GM19025 (cell line): Measurements from ENCODE around the gene ARHGEF9.
"Not testable (repeated sequence)": the region's sequence is repeated elsewhere in the genome, so short reads cannot be mapped to it uniquely, and the experiment has no call there.

Source experiments
- ATAC-seq: cut with Tn5 transposase; IDR thresholded peaks from one replicate; pipeline ENCODE4 v1.9.1; 2021; ENCODE audit warnings: mild to moderate bottlenecking, low read depth, moderate library complexity; ENCODE audit not compliant: unreplicated experiment

ARHGEF9 gene

DNA sequence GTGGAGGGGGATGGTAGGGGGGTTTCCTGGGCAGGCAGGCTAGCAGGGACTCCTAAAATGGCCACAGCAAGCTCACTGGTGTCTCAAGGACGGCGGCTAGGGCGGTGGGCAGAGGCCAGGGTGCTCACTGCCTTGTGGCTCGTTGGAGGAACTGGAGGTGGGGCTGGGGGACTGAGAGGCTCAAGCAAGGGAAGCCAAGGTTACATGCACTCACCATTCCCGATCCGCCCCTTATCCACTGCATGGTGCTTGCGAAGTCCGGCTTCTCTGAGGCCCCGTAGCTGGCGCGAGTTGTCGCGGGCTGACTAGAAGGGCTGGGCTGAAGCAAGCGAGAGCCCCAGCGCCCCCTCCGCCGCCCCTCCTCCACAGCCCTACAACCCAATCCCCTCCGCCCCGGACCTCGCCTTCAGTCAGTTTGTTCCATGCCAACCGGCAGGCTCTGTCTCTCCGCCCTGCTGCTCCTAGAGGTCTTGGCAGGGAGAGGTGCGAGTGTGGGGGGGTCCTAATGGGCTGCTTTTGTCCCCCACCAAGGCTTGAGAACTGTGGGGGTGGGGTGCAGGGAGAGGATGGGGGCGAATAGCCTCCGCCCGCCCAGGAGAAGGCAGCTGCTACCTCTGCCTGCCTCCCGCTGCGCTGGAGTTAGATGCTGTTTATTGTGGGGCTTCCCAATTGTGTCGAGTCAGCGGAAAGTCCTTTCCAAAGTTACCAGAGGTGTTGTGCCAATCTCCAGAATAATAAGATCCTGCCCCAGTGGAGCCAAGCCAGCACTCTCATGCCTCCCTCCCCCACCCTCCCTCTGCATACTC, at the start of gene ARHGEF9:
TSS of gene ARHGEF9 (minus strand) at position 313 of the 806 bp plus-strand sequence. CDS start at position 244, 69 bp downstream.
- no peak for ATAC-seq

DNA sequence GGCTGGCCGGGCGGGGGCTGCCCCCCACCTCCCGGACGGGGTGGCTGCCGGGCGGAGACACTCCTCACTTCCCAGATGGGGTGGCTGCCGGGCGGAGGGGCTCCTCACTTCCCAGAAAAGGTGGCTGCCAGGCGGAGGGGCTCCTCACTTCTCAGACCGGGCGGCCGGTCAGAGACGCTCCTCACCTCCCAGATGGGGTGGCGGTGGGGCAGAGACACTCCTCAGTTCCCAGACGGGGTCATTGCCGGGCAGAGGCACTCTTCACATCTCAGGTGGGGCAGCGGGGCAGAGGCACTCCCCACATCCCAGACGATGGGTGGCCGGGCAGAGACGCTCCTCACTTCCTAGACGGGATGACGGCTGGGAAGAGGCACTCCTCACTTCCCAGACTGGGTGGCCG, 40.4 kb upstream of the ARHGEF9 start:
- ATAC-seq: not testable (repeated sequence)

DNA sequence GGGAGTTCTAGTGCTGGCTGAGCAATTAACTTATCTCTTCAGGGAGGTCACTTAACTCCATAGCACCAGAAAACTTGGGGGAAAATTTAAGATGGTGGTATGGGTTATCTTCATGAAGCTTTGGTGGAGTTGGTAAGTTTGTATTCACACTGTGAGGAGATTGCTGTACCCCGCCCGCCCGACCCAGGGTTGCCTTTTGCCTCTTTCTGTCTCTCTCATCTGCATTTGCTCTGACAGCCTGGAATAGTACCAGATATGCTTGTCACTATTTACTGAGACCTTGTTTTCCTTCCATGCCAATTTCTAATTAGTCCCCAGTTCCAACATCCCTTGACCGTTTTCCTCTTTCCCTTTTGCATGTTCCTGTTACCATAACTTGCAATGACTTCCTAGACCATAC, 33.1 kb upstream of the ARHGEF9 start:
- ATAC-seq: no peak

DNA sequence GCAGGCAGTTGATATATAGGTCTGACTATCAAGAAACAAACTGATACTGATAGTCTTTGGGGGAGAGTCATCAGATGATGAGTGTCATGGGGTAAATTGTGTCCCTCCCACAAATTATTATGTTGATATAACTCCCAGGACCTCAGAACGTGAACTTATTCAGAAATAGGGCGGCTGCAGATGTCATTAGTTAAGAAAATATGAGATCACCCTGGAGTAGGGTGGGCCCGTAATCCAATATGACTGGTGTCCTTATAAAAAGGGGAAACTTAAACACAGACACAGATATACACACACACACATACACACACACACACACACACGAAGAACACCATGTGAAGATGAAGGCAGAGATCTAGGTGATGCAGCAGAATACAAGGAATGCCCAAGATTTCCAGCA, 32.7 kb upstream of the ARHGEF9 start:
- no peak for ATAC-seq

DNA sequence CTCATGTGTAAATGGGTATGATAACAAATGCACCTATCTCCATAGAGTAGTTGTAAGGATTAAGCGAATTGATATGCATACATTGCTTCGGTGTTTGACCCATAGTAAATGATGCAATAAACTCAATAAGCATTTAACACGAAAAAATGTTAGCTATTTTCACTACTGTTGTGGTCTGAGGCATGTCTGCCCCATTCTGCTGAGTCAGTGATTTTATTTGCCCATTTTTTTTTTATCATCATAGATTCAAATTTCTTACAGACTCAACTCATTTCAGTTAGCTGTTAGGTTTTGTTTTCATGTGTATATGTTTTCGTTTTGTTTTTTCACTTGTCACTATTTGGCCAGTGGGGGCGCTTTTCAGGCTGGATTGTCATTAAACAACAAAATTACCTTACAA, 27.8 kb upstream of the ARHGEF9 start:
- no peak for ATAC-seq

DNA sequence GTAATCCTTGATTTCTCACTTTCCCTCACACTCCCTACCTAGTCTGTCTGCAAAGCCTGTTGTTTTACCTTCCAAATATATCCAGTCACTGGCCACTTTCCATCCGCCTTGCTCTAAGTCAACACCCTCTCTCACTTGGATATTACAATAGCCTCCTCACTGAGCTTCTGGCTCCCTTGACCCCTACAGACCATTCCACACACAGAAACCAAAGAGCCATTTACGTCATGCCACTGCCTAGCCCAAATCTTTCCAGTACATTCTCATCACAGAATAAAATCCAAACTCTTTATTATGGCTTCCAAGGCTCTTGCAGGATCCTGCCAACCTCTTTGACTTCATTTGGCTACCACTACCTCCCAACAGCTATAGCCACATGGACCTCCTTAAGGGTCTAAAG, 25.7 kb upstream of the ARHGEF9 start:
- ATAC-seq: no peak

DNA sequence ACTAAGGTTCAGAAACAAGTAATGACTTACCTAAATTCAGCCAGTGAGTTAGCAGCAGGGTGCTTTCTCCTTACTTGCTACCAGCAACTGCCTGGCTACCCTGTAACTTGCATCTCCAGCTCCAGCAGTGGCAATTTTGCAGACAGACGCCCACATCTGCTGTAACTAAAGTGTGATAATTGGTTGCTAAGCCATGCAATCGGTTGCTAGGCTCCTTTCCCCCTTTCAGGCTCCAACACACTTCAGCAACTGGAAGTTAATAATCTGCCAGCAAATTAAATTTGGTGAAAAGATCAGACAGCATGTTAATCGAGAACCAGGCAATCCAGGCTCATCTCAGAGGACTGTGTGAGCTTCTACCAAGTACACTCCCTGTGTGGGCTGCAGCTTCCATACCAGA, 24.2 kb upstream of the ARHGEF9 start:
- ATAC-seq: no peak

DNA sequence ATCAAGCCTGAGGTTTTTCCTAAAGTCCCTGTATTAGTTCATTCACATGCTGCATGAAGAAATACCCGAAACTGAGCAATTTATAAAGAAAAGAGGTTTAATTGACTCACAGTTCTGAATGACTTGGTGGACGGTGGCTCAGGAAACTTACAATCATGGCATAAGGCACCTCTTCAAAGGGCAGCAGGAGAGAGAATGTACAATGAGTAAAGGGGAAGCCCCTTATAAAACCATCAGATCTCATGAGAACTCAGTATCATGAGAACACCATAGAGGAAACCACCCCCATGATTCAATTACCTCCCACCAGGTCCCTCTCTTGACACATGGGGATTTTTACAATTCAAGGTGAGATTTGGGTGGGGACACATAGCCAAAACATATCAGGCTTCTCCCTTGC, 10.4 kb upstream of the ARHGEF9 start:
- not testable (repeated sequence) for ATAC-seq

DNA sequence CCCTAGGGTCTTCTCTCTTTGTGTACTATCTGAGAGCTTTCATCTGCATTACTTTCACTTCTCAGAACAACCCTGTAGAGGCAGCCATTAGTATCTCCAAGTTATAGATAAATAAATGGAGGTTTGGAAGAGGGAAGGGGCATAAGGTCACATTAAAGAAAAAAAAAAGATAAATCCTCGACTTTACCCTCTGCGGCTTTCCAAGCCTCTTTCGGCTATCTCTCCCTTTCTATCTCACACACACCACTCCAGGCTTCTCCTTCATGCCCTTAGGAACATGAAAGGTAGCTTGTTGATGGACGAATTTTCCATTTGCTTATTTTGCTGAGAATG, 660 bp upstream of the ARHGEF9 start:
- ATAC-seq: no peak

DNA sequence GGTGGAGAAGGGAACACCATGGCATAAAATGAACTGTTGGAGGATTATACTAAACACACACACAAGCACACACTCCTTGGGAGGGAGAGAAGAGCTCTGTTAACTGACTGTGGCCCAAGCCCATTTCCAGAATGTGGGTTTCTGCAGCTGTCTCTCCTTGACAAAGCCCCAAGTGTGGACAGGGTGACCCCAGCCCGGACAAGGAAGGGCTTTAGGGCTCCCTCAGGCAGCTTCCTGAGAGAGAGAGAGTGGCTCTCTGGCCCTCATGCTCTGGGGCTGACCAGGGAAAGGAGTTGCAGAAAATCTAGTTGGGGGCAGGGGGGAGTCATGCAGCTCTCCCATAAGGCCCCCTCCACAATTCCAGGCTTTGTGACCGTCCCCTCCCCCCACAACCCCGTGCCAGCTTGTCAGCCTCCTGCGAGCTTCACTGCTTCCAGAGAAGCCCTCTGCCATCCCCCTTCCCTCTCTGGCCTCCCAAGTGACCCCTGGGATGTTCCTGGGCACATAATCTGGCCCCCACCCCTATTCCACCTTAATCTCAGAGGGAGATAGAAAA, 590 bp downstream of the ARHGEF9 start:
- ATAC-seq: no peak

DNA sequence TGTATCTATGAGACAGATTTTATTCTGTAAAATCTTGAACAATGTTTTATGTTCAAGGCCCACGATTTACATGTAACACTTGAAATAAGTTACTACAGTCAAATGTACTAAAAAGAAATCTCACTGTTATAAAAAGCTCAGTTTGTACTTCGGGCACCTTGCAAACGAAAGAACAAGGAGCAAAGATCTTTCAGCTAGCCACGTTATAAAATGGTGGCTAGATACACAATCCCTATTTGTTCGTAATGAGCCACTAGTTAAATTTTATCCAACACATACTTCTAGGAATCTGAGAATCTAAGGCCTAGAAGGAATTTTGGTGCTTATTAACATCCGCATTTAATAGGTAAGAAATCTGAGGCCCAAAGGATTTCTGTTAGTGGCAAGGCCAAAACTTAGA, 2.5 kb downstream of the ARHGEF9 start:
- ATAC-seq: no peak

DNA sequence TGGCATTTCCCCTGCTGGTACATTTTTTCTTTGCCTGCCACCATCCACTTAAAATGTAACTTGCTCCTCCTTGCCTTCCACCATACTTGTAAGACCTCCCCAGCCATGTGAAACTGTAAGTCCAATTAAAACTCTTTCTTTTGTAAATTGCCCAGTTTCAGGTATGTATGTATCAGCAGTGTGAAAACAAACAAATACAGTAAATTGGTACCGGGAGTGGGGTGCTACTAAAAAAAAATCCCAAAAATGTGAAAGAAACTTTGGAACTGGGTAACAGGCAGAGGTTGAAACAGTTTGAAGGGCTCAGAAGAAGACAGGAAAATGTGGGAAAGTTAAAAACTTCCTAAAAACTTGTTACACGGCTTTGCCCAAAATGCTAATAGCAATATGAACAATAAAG, 16.3 kb downstream of the ARHGEF9 start:
- ATAC-seq: no peak

DNA sequence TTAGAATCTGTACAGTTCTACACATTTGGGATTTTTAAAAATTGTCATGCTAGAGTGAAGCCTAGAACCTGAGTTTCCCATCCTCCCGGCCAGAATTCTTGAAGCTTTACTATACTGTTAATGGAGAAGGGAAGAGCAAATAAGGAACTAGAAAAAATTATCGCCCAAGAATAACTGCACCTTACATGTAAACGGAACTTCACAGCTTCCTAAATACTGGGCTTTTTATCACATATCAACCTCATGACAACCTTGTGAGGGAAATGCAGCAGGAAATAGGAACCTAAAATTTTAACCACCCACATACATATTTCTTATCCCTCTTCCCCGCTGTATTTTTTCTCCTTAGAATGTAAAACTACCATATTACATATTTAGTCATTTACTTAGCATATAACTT, 19.3 kb downstream of the ARHGEF9 start:
- no peak for ATAC-seq

DNA sequence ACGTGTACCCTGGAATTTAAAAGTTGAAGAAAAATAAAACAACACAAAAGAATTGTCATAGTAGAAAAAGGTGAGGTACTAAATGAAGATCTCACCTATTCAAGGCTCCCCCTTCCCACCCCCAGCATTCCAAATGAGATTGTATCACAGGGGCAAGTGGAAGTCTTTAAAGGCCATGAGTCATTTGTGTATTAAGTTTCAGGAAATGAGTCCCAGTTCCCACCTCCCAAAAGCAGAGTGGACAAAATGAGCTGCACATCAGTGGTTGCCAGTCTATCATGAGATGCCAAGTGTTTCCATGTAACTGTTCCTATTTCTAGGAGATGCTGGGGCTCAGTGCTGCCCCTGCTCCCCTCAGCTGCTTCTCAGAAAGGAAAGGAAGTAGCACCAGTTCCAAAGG, 20.1 kb downstream of the ARHGEF9 start:
- ATAC-seq: no peak

DNA sequence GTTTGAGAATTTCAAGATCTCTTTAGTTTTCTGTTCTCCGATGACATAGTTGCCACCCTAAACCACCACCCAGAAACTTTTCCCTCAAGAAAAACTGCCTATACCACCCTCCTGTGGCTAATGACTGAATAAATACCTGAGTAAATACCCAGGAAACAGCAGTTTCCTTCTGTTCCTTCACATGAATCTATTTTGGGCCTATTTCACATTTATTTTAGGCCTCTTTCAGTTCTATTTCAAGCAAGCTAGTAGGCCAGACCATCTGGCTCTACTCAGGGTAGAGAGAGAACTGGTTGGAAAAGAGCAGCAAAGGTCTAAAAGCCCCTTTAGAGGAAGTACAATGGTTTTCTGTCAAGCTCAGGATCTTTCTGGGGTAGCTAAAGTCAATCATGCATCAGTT, 23.4 kb downstream of the ARHGEF9 start:
- peak; percentile 74 for ATAC-seq

DNA sequence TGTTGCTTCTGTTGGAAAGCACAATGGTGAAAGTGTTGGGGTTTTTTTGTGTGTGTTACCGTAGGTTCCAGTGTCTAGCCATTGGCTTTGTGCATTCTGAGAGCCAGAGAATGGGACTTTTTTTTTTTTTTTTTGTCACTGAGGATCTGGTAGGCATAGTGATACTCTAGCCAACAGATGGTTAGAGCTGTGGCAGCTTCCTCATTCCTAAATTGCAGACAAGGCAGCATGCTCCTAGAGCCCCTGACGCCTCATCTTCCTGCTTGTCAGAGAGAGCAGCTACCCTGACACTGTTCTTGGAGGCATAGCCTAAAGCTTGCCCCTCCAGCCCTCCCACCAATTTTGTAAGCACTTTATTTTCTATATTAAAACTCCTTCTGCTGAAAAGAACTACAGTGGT, 27.0 kb downstream of the ARHGEF9 start:
- ATAC-seq: no peak

DNA sequence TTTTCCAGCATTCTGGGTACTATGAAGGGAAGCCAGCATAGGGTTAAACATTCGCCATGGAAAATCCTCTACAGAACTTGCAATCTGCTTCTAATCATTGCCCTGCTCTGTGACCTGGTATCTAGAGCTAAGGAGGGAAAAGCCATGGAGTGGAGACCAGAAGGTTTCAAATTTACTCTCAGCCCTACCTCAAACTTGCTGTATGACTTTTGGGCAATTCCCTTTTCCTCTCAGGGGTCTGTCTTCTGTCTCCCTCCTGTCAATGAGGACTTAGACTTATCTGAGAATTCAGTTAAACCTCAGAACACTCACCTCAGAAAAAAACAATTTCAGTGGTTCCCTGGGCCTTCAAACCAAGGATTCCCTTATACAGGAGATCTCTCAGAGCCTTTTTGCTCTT, 29.1 kb downstream of the ARHGEF9 start:
- ATAC-seq: no peak

DNA sequence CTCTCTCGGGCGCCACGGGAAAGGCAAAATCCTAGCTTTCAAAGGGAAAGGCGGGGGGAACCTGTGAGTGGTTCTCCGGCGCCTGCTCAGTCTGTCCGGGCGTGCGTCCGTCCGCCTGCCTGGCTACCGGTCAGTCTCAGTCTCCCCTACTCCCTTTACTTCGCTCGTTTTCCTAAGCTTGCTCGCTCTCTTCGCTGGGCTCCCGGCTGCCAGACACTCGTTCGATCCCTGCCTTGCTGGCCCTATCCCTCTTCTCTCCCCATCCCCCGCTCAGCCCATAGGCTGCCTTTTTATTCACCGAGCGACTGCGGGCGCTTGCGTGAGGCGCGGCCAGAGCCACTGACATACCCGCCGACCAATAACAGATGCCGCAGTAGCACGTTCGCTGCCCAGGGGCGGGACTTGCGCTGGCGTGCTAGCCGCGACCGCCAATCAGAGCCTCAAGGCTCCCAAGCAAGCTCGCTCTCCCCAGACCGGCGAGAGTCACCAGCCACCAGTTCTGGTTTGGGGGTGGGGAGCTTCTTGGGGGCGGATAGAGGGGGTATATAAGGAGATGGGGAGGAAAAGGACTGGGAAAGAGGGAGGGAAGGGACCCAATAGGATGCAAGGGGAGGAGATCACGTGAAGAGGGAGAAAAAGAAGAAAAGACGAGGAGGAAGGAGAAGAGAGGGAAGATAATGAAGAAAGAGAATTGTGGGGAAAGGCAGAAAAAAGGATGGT, 30.0 kb downstream of the ARHGEF9 start:
- peak; percentile 97 for ATAC-seq

DNA sequence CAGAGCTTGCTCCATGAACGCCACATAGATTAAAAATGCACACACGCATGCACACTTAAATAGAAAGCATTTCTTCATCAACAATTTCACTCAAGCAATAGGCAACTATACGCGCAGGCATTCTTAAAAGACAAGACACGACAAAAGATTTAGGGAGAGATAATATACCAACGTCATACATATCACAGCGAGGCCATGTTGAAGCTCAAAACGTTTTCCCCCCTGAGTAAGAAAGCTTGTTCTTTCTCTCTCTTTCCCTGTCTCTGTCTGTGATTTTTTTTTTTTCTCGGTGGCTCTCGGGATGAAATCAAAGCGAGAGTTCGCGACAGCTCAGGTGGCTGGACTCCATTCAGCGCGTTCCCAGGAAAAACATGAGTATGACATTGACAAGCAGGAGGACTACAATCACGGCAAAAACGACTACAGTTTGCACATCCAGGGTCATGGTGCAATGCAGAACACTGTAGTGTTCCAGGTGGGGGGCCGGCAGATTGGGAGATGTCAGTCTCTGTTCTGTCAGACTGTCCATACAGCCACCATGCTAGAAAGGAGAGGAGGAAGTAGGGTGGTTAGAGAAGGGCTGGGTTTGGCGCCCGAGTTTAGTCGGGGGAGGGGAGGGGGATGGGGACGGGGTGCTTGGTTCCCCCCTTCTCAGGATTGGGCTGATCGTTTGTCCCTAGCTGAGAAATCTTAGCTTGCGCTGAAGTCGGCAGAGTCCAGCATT, 30.7 kb downstream of the ARHGEF9 start:
- peak; percentile 12 for ATAC-seq

DNA sequence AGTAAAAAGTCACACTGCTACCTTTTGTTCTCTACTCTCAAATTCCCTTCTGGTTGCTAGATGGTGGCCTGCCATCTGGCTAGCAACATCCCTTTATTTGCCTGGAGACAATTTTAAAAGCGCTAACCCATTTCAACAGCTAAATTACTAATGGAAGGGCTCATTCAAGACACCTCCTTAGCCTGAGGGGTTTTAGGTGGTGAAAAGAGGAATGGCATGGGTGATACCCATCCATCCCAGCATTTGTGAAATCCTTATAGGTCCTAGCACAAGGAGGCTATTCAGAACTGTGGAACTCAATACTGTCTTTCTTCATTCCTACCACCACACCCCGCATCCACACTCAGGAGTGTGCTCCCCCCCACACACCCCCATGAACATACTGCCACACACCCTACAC, 33.5 kb downstream of the ARHGEF9 start:
- ATAC-seq: no peak

DNA sequence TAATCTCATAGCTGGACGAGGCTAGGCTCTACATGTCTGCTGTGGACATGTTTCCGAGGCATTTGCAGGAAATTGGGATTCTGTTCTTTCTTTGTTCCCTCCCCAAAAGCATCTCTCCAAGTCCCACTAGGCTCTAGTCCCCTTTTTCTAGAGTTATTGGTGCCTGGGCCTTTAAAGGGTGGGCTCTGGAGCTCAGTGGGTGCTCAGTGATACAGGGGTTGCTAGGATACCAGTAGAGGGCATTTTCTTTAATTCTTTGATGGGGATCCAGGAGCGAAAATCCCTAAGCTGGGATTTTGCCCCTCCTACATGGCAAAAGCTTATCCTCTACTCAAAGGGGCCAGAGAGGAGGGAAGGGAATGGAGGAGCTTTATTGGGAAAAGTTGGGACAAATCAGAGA, 34.2 kb downstream of the ARHGEF9 start:
- ATAC-seq: no peak
